ENCODE data around the gene GP1BB.
"Not testable (repeated sequence)": the region's sequence is repeated elsewhere in the genome, so short reads cannot be mapped to it uniquely, and the experiment has no call there.

GP1BB gene

DNA sequence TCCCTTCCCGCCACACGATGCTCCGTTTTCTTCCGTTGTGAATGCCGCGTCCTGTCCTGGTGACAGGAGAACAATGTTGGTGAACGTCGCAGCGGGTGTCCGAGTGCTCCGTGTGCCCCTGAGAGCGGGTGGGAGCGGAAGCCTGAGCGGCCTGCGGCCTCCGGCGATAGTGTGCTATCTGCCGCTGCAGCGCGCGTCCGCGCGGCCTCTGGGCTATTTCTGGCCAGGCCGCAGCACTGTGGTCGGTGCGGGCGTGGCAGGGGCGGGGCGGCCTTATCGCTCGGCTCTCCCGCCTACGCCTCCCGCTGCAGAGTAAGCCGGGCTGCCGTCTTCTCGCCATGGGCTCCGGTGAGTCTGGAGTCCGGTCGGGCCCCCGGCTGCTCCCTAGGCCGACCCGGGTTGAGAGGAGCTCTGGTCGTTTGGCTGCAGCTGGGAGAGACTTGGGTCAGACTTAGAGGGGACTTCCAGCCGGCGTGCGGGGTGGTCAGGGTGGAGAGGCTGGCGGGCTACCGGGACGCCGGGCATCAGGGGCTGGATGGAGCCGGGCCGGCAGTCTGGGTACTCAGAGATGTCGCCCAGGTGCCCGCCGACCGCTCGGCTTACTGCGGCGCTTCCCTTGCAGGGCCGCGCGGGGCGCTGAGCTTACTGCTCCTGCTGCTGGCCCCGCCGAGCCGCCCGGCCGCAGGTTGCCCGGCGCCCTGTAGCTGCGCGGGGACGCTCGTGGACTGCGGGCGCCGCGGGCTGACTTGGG is at the start of gene GP1BB:
Gene GP1BB (plus strand): TSS at position 308 of the 751 bp plus-strand sequence. CDS start 31 bp downstream, at position 339.
- no peak for DNase-seq

DNA sequence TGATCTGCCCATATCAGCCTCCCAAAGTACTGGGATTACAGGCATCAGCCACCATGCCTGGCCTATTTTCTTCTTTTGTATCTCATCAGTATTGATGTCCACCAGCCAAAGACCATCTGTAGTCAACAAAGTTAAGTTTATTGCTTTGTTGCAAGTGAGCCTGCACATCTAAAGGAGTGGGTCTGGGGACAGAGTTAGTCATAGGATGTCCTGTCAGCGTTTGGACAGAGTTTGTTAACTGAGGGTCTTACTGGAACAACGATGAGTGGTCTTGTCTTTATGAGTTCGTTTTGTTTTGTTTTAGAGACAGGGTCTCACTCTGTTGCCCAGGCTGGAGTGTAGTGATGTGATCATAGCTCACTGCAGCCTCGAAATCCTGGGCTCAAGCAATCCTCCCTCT is 49.7 kb upstream of the GP1BB start:
- DNase-seq: no peak

DNA sequence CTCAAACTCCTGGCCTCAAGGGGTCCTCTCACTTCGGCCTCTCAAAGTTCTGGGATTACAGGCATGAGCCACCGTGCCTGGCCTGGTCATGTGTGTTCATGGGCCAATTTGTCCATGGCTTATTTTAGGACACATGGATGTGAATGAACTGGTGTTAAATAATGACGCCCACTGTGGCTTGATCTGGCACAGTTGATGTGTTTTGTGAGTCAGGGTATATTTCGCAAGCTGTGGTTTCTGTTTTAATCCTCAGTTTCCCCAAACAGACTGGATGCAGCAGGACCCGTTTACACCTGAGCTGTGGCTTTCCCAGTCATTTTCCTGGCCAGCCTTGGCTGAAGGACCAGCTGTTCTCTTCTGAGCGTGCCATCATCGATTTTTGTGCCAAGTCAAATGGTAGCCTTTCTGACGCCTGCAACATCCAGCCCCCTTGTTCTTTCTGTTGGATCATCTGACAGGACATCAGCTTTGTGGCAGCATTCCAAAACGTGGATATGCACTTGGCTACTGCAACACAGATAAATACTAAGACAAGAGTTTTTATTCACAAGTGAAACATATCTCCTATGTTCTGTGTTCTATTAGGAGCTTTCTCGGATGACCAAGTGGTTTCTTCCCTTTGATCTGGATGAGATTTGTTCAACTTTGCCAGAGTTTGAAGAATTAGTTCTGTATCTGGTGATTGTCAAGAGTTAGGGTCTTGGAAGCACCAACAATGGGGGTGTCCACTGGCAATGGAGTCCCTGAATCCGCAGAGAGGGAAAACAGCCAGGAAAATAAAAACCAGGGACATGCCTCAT is 49.0 kb upstream of the GP1BB start:
- peak in 1 of 2 experiments; percentile 23 for DNase-seq

DNA sequence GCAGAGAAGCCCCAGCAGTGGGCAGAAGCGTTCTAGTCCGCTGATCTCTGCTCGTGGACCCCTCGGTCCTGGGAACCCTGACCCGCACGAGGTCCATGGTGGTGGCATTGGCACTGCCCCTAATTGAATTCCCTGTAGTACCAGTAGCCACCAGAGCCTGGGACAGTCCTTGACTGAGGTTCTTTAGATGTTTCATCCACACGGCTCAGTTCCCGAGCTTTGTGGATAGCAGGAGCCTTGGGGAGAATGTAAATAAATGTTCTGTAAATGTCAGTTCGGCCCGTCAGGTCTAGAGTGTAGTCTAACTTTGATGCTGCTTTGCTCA is 48.4 kb upstream of the GP1BB start:
- DNase-seq: no peak

DNA sequence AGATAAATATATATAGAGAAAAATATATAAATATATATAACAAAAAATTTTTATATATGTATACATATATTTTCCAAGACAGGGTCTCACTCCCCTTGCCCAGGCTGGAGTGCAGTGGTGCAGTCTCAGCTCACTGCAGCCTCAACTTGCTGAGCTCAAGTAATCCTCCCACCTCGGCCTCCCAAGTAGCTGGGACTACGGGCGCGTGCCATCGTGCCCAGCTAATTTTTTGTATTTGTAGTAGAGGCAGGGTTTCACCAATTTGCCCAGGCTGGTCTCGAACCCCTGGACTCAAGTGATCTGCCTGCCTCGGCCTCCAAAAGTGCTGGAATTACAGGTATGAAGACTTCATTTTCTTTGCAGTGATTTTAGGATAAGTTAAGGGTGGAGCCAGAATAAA is 47.9 kb upstream of the GP1BB start:
- DNase-seq: no peak

DNA sequence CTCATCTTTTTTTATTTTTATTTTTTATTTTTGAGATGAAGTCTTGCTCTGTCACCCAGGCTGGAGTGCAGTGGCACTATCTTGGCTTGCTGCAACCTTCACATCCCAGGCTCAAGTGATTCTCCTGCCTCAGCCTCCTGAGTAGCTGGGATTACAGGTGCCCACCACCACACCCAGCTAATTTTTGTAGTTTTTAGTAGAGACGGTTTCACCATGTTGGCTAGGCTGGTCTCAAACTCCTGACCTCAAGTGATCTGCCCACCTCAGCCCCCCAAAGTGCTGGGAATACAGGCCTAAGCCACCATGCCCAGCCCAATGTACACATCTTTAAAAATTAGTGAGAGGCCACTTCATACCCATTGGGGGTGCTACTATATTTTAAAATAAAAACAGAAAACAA is 46.9 kb upstream of the GP1BB start:
- not testable (repeated sequence) for DNase-seq

DNA sequence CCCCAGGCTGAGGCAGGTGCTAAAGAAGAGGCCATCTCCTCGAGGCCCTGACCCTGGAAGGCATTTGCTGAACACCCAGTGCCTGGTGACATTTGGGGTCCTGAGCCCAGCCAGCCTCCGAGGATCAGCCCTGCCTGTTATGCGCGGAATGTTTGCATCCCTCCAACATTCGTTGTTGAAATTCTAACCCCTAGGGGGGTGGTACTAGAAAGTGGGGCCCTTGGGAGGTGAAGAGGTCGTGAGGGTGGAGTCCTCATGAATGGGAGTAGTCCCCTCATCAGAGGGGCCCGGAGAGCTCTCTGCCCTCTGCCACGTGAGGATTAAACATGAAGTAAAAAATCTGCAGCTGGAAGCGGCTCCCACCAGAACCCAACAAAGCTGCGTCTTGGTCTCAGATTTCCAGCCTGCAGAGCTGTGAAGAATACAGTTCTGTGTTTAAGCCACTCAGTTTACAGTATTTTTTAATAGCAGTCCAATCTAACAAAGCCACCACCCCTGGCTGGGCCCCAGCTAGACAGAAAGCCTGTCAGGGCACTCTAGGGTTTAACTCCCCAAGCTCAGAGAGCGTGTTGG is 44.3 kb upstream of the GP1BB start:
- no peak for DNase-seq

DNA sequence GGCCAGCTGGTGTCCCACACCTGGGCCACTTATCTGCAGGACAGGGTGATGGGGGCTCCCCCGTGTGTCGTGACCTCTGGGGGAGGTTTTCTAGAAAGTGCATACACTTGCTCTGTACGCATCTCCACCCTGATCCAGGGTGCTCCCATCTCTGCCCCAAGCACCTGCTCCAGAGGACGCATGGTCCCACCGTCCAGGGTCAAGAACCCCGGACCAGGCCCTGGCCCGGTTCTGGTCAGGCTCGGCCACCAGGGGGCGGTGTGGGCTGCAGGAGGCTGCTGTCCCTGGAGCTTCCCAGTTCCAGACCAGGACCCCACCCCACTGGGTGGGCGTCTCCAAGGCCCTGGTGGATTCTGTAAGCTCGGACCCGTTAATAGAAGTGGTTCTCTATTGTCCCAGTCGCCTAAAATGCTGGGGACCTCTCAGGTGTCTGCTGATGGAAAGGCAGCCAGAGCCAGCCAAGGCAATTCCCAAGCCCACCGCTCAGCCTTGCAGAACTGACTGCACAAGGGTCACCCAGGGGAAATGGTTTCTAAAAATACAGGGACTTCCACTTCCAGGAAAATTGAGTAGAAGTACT is 43.7 kb upstream of the GP1BB start:
- DNase-seq: no peak

DNA sequence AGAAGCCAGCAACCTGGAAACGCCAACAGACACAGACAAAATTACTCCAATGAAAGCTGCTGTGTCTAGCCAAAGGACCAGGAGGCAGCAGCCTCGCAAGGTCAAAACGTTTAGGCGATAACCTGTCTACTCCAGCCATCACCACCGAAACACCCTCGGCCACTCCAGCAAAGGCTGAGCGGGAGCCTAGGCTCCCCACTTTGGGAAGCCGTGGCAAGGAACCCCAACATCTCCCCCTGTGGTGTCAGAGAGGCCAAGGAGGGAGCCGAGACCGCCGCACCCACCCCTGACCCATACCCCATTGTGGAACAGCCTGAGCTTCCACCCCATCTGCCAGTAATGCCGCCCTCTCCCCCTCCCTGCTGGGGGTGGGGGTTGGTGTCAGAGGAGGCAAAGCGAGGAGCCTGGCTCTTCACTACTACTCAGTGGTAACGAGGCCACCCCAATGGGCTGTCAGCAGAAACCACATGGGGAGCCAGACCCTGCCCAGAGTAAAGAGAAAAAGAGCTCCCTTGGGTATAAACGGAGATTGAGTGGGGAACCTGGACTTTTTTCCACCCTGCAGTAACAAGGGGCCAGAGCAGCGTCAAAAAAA is 43.0 kb upstream of the GP1BB start:
- DNase-seq: no peak

DNA sequence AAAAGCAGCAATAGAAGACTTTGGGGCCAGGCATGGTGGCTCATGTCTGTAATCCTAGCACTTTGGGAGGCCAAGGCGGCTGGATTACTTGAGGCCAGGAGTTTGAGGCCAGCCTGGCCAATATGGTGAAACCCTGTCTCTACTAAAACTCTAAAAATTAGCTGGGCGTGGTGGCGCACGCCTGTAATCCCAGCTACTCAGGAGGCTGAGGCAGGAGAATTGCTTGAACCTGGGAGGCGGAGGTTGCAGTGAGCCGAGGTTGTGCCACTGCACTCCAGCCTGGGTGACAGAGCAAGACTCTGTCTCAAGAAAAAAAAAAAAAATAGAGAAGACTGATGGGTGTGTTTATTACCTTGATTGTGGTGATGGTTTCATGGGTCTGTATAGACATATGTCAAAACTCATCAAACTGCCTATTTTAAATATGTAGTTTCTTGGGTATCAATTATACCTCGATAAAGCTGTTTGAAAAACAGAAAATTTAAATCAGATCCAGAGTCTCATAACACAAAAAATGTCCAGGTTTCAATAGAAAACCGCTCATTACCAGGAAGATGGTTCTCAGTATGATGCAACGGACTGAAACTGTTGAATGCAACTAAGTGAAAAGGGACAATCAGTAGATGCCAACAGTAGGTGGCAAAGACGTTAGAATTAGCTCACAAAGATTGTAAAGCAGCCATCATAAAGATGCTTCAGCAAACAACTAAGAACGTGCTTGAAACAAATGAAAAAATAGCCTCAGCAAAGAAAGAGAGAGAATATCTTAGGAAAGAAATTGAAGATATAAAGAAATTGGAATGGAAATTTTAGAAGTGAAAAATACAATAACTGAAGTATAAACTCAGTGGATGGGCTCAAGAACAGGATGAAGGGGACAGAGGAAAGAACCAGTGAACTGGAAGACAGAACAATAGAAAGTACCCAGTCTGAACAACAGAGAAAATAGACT is 42.2 kb upstream of the GP1BB start:
- no peak for DNase-seq

DNA sequence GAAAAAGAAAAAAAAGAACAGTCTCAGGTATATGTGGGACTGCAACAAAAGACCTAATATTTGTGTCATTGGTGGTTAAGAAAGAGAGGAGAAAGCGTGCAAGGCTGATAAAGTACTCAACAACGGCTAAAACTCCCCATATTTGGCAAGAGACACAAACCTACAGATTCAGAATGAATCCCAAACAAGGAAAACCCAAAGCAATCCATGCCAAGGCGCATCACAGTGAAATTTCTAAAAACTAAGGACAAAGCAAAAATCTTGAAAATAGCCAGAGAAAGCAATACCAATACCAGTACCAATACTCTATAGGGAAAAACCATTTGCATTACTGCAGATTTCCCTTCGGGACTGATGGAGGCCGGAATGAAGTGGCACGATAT is 41.5 kb upstream of the GP1BB start:
- no peak for DNase-seq

DNA sequence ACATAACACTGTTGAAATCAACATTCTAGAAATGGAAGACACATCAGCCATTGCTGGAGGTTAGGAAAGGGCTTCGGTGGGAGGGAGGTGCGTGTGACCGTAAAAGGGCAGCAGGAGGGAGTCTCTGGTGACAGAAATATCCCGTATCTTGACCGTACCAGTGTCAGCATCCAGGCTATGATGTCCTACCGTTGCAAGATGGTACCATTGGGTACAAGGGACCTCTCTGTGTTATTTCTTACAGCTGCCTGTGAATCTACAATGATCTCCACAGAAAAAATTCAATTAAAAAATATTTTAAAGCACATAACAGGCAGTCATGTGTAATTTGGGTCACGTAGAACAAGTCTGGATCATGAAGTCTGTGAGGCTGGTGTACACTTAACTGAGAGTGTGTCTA is 36.4 kb upstream of the GP1BB start:
- DNase-seq: no peak

DNA sequence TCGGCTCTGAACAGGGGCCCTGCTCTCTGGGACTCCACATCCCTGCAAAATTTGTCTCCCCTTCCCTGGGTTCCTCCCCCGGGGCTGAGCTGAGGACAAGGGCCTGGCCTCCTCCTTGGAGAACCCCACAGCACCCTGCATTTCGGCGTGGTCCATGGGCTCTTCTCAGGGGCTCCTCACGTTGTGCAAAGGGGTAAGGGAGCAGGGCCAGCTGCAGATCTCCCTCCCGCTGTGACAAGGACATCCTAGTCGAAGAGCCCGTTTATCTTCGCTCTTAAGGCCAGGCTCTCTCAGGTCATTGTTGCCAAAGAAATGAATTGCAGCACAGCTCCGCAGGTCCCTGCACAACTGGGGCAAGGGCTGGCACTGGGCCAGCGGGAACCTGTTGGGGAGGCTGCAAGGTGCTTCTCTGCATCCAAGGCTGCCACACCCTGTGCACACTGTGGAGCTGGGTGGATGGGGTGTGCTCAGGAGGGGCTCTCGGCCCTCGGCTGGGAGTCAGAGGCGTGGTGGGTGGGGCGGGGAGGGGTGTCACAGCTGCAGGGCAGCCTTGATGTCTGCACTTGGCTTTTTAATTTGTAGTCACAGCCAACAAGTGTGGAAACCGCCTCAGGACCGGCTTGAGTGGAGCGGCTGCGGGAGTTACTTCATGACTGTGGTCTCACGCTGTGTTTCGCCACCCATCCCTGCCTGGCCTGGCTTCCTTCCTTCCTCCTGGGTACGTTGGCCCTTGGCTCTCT is 35.6 kb upstream of the GP1BB start:
- DNase-seq: no peak

DNA sequence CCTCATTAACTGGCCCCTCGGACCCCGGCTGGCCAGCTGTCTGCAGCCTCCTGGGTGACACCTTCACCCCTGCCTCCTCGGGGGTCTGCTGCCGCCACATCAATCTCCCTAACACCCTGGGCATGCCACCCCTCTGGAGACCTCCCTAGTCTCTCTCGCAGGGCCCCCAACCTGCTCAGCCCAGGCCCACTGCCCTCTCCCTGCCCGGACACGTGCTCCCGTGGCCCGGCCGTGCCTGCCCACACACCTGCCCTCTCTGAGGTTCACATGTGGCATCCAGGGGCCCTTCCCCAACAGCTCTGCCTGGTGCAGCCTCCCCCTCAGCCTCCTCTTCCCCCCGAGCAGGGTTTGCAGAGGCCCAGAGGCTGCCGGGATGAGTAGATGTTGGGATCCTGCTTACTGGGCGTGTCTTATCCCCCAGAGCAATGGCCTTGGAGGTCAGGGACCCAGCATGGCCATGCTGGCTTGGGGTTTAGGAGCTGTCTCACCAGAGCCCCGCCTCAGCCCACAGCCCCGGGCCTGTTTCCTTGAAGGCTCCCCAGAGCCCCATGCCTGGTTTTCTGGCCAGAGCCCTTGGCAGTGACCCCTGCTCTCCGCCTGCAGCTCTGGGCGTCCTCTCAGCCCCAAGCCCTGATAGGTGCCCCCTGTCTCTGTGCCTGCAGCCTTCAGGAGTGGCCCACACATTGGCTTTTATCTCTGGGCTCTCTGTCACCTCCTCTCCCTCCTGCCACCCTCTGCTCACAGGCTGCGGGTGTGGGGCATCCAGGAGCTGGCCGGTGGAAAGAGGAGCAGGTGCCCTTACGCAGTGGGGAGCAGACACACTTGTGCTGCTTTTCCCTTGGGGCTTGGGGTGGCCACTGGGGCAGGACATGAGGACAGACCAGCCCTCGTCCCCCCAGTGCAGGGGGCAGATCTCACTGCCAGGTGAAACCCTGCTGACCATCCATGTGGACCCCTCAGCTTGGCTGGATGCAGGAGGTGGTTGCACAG is 34.7 kb upstream of the GP1BB start:
- no peak for DNase-seq

DNA sequence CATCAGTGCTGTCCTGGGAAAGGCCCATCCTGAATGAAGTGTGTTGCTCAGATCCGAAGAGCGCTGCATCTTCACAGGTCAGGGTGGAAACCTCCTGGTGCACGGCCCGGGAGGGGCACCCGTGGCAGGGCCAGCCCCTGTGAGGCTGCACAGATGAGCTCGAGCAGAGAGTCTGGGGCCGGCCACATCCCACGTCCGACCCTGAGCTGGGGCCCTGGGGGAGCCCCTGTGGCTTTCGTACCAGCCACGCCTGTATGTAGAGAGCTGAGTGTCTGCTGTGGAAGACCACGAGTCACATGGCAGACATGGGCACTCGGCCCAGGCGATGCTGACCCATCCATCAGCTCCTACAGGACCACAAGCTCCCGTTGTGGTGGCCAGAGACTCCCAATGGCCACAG is 33.9 kb upstream of the GP1BB start:
- DNase-seq: no peak

DNA sequence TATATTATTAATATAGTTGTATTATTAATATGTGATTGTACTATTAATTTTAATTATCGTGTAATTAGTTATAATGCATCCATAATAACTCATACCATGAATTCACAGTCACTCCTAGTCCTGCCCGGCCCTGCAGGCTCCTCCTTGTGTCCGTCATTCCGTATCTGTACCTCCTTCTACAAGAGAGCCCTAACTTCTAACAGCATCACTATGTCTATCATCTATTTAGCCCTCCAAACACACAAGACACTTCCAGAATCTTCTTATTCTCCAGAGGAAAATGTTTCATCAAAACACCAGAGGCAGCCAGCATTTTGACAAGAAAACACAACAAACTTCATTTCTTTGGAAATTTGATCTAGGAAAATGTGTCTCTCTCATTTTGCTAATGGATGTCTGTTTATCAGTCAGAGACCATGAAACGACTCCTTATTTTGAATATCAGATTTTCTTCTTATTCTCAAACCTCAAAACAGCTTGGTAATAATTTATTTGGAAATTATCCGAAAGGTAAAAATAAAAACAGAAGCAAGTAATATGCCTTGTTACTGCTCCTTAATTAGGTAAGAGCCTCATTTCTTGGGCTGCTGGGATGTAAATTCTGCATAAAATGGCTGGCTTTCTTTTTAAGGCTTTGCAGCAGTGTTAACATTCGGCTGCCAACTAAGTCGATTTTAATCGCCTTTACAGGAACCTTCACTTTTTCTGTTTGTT is 32.2 kb upstream of the GP1BB start:
- DNase-seq: no peak

DNA sequence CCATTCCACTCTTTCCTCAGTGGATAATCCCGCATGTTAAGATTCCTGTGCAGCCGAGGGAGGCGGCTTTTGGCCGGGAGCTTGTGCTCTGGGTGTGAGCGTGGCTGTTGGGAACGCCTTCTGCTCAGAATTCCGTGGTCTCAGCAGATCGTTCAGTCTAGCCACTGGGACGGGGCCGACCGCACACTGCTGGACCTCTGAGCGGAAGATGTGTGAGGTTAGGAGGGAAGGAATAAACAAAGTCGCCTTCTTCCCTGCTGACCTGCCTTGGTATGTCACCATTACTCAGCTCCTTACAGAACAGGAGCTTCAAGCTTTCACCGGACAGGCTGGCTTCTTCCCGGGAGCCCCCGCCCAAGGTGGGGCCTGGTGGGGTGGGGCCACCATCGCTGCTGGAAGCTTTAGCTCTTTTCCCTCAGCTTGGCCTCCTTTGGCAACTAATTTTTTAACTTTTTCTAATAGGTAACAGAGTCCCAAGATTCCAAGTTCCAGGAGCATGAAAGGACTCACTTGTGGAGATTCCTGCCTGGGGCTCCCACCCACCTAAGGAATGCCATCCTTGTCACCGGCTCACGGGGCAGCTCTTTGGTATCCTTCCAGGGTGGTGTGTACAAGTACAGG is 31.5 kb upstream of the GP1BB start:
- no peak for DNase-seq

DNA sequence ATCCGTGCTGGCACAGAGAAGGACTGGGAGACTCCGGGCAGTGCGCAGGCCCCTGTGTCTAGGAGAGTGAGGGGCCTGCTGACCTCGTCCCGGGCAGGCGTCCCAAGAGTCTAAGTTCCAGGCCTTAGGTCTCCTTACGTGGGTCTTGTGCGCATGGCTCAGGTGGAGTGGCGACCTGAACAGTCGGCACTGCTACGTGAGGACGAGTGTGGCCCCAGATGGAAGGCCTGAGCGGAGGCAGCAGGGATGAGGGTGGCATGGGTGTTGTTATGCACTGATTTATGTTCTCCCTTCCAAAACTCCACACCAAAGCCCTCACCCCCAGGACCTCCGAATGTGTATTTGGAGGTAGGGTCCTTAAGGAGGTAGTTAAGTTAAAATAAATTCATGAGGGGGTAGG is 29.8 kb upstream of the GP1BB start:
- DNase-seq: no peak
